ENCODE measurements around the gene CD34. TPM values are rescaled to one million over a fixed set of nuclear protein-coding genes. Genes with fewer than 3 reads are reported as not detected.

CD34 gene
- polyA plus RNA-seq, 1 donor from 2014 or later: not detected

DNA sequence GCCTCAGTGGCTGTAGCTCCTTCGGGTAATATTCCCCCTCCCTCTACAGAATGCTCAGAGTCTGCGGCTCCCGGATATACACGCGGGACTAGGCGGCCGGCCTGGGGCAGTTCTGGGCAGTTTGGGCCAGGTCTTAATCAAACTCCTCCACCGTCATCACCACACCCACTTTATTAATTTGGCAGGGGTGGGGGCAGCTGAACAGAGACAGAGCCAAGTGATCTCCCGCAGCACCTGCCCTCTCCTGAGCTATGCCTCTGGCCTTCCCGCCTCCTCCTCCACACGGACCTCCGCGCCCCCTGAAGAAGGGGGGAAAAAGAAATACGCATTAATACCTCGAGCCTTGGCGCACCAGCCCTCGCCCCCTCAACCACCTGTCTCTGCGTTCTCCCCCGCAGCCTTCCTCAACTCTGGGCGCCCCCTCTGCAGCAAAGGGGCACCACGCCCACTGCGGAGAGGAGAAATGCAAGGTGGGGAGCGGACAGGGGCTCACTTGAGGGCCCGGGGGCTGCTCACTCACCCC lies 42.6 kb downstream of the CD34 start:
- no peaks in the 10 kb centered on the region for H3F3A ChIP-seq (ENCODE audit: insufficient read depth, low read length, poor library complexity, severe bottlenecking)
- no peak overlapping the region for H3K27ac ChIP-seq (ENCODE audit: low read length)
- no peak for TF ChIP-seq TAF1 (IDR thresholded peaks at IDR 0.05; ENCODE audit: low read depth)
- no peak for TF ChIP-seq EP300 (conservative IDR thresholded peaks at IDR 0.05; ENCODE audit: poor library complexity, severe bottlenecking)
- no peak for TF ChIP-seq SMC3 (conservative IDR thresholded peaks at IDR 0.05; ENCODE audit: poor library complexity)
- TF ChIP-seq RAD21 (conservative IDR thresholded peaks at IDR 0.05): no peak
- no peak for TF ChIP-seq POLR2AphosphoS5 (IDR thresholded peaks at IDR 0.05)
- TF ChIP-seq, protein P1, sequence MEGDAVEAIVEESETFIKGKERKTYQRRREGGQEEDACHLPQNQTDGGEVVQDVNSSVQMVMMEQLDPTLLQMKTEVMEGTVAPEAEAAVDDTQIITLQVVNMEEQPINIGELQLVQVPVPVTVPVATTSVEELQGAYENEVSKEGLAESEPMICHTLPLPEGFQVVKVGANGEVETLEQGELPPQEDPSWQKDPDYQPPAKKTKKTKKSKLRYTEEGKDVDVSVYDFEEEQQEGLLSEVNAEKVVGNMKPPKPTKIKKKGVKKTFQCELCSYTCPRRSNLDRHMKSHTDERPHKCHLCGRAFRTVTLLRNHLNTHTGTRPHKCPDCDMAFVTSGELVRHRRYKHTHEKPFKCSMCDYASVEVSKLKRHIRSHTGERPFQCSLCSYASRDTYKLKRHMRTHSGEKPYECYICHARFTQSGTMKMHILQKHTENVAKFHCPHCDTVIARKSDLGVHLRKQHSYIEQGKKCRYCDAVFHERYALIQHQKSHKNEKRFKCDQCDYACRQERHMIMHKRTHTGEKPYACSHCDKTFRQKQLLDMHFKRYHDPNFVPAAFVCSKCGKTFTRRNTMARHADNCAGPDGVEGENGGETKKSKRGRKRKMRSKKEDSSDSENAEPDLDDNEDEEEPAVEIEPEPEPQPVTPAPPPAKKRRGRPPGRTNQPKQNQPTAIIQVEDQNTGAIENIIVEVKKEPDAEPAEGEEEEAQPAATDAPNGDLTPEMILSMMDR (IDR thresholded peaks at IDR 0.05; ENCODE audit: poor library complexity, severe bottlenecking): no peak
- TF ChIP-seq, protein P2, sequence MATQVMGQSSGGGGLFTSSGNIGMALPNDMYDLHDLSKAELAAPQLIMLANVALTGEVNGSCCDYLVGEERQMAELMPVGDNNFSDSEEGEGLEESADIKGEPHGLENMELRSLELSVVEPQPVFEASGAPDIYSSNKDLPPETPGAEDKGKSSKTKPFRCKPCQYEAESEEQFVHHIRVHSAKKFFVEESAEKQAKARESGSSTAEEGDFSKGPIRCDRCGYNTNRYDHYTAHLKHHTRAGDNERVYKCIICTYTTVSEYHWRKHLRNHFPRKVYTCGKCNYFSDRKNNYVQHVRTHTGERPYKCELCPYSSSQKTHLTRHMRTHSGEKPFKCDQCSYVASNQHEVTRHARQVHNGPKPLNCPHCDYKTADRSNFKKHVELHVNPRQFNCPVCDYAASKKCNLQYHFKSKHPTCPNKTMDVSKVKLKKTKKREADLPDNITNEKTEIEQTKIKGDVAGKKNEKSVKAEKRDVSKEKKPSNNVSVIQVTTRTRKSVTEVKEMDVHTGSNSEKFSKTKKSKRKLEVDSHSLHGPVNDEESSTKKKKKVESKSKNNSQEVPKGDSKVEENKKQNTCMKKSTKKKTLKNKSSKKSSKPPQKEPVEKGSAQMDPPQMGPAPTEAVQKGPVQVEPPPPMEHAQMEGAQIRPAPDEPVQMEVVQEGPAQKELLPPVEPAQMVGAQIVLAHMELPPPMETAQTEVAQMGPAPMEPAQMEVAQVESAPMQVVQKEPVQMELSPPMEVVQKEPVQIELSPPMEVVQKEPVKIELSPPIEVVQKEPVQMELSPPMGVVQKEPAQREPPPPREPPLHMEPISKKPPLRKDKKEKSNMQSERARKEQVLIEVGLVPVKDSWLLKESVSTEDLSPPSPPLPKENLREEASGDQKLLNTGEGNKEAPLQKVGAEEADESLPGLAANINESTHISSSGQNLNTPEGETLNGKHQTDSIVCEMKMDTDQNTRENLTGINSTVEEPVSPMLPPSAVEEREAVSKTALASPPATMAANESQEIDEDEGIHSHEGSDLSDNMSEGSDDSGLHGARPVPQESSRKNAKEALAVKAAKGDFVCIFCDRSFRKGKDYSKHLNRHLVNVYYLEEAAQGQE (IDR thresholded peaks at IDR 0.05; ENCODE audit: borderline replicate concordance): no peak
- TF ChIP-seq MXI1 (conservative IDR thresholded peaks at IDR 0.05; ENCODE audit: poor library complexity, severe bottlenecking): no peak
- TF ChIP-seq EZH2 (IDR thresholded peaks at IDR 0.05; ENCODE audit: borderline replicate concordance, insufficient read depth, low read length, poor library complexity, severe bottlenecking): no peak
- H3K9me2 ChIP-seq (ENCODE audit: insufficient read depth, low read length): no peaks in the 10 kb centered on the region
- H2AFZ ChIP-seq (ENCODE audit: low read depth, low read length): peak overlapping the region; percentile 65
- peak overlapping the region; percentile 71 for H3K9ac ChIP-seq (ENCODE audit: low read length)
- no peaks in the 10 kb centered on the region for H3K36me3 ChIP-seq (ENCODE audit: insufficient read depth, low read length)
- peaks cover 4% of the 10 kb centered on the region for H3K79me2 ChIP-seq (replicated peaks; ENCODE audit: insufficient read depth, low read length)
- peak overlapping the region; percentile 65 for H3K4me2 ChIP-seq (ENCODE audit: low read length)
- H4K20me1 ChIP-seq (ENCODE audit: insufficient read depth): no peaks in the 10 kb centered on the region
- no peaks in the 10 kb centered on the region for H3K9me3 ChIP-seq (ENCODE audit: low read length)
- peak overlapping the region; percentile 80 for H3K4me3 ChIP-seq (ENCODE audit: low read length)
- no peaks in the 10 kb centered on the region for H3K27me3 ChIP-seq (ENCODE audit: insufficient read depth, low read depth, low read length)

DNA sequence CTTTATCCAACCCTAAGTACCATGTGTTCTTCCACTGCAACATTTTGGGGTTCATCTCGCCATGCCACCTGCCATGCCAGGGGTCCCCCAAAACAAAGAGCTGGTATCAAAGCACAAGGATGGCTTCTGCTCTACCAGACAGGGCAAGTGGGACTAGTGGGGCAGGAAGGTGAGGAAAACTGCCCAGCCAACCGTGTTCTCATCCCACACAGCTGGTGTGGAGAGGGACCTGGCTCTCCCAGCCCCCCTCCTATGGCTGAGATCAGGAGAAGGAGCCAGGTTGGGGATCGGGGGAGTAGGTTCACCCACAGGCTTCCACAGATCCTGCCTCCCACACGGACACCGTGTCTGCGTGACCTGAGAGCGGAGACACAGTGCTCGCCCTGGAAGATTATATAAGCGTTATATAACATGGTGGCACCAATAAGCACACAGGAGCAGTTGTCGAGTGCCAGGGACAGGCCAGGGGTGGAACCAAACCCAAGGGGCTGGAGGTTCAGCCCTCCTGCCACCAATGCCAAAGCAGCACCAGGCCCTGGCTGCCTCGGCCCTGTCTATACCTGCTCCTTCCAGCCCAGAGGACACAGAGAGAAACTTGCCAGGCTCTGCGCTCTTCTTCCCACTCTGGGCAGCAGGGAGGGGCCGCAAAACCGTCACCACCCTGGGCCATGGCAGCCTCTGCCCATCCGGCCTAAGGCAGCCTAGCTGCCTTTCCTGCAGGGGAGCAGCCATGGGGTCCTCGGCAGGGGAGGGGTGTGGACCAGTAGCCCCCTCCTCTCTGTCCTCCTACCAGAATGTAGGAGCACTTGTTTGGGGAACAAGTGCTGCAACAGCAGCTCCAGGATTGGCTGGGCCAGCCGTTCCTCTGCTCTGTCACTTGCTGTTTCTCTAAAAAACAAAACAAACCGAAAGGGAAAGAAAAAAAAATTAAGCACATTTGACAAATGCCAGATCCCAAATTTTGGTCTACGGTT lies 43.5 kb downstream of the CD34 start:
- Histone ChIP-seq H3K4me2 (ENCODE audit: low read length) (no peak overlapping the region), H3K9me3 (ENCODE audit: low read length) (no peaks in the 10 kb centered on the region), H3F3A (ENCODE audit: insufficient read depth, low read length, poor library complexity, severe bottlenecking) (no peaks in the 10 kb centered on the region), H3K27me3 (ENCODE audit: insufficient read depth, low read depth, low read length) (no peaks in the 10 kb centered on the region), H3K9me2 (ENCODE audit: insufficient read depth, low read length) (no peaks in the 10 kb centered on the region), H3K79me2 (replicated peaks; ENCODE audit: insufficient read depth, low read length) (peaks cover 4% of the 10 kb centered on the region), H2AFZ (ENCODE audit: low read depth, low read length) (no peak overlapping the region), H3K4me3 (ENCODE audit: low read length) (peak overlapping the region; percentile 80), H3K9ac (ENCODE audit: low read length) (peak overlapping the region; percentile 71), H3K36me3 (ENCODE audit: insufficient read depth, low read length) (no peaks in the 10 kb centered on the region), H3K27ac (ENCODE audit: low read length) (no peak overlapping the region), H4K20me1 (ENCODE audit: insufficient read depth) (no peaks in the 10 kb centered on the region)
- no peak for TF ChIP-seq EZH2 (IDR thresholded peaks at IDR 0.05; ENCODE audit: borderline replicate concordance, insufficient read depth, low read length, poor library complexity, severe bottlenecking)

All from neural cell (in vitro differentiated cells).